H9 (cell line): ENCODE data around the gene MS4A18. TPM values are rescaled to one million over a fixed set of nuclear protein-coding genes. Genes with fewer than 3 reads are reported as not detected.

Experiments used
- DNase-seq: peaks from one replicate; pipeline ENCODE4 v3.0.0-alpha.2; 2017
- H2AFZ ChIP-seq: one replicate; pipeline ENCODE4 v1.6.1; 2013; ENCODE audit warnings: mild to moderate bottlenecking, low read length, control low read depth, moderate library complexity
- H2AK5ac ChIP-seq: 2 replicates; pipeline ENCODE4 v1.6.1; 2013; ENCODE audit warnings: low read length, control low read depth, mixed read lengths; ENCODE audit not compliant: insufficient read length
- H2BK120ac ChIP-seq: one replicate; pipeline ENCODE4 v1.6.1; 2013; ENCODE audit warnings: low read depth, mild to moderate bottlenecking, low read length, control low read depth, inconsistent platforms; ENCODE audit not compliant: poor library complexity, severe bottlenecking
- H2BK12ac ChIP-seq: 2 replicates; pipeline ENCODE4 v1.6.1; 2013; ENCODE audit warnings: low read length, control low read depth, mixed read lengths, low read depth; ENCODE audit not compliant: insufficient read length
- H2BK15ac ChIP-seq: 2 replicates; pipeline ENCODE4 v1.6.1; 2013; ENCODE audit warnings: low read depth, low read length, control low read depth
- H2BK20ac ChIP-seq: one replicate; pipeline ENCODE4 v1.6.1; 2013; ENCODE audit warnings: low read depth, mild to moderate bottlenecking, low read length, control low read depth, inconsistent platforms; ENCODE audit not compliant: poor library complexity, severe bottlenecking
- H2BK5ac ChIP-seq: 2 replicates; pipeline ENCODE4 v1.6.1; 2013; ENCODE audit warnings: low read length, control low read depth, mixed read lengths; ENCODE audit not compliant: insufficient read length
- H3K14ac ChIP-seq: 2 replicates; pipeline ENCODE4 v1.6.1; 2013; ENCODE audit warnings: low read length, control low read depth; ENCODE audit not compliant: insufficient read depth
- H3K18ac ChIP-seq: 2 replicates; pipeline ENCODE4 v1.6.1; 2013; ENCODE audit warnings: low read depth, mild to moderate bottlenecking, mixed read lengths, low read length, control low read depth; ENCODE audit not compliant: insufficient read length
- H3K23ac ChIP-seq: 2 replicates; pipeline ENCODE4 v1.6.1; 2013; ENCODE audit warnings: low read length, control low read depth, mixed read lengths, low read depth; ENCODE audit not compliant: insufficient read length
- H3K23me2 ChIP-seq: 2 replicates; pipeline ENCODE4 v1.6.1; 2013; ENCODE audit warnings: low read depth, mild to moderate bottlenecking, mixed read lengths, low read length, control low read depth; ENCODE audit not compliant: insufficient read length, poor library complexity, severe bottlenecking
- H3K27ac ChIP-seq: 2 replicates; pipeline ENCODE4 v1.5.1; 2013; ENCODE audit warnings: low read length, control low read depth, mixed read lengths, low read depth; ENCODE audit not compliant: insufficient read length
- H3K27me3 ChIP-seq: 2 replicates; pipeline ENCODE4 v1.6.1; 2013; ENCODE audit warnings: low read length, control low read depth, inconsistent platforms; ENCODE audit not compliant: insufficient read depth
- H3K4ac ChIP-seq: 2 replicates; pipeline ENCODE4 v1.6.1; 2013; ENCODE audit warnings: low read depth, mild to moderate bottlenecking, control low read depth, inconsistent platforms, low read length, moderate library complexity
- H3K4me1 ChIP-seq: 2 replicates; pipeline ENCODE4 v1.6.1; 2013; ENCODE audit warnings: low read length, control low read depth, inconsistent platforms; ENCODE audit not compliant: insufficient read depth
- H3K4me2 ChIP-seq: 2 replicates; pipeline ENCODE4 v1.6.1; 2013; ENCODE audit warnings: low read length, control low read depth, mixed read lengths; ENCODE audit not compliant: insufficient read length, insufficient read depth
- H3K56ac ChIP-seq: 2 replicates; pipeline ENCODE4 v1.6.1; 2013; ENCODE audit warnings: low read depth, mild to moderate bottlenecking, mixed read lengths, low read length, control low read depth; ENCODE audit not compliant: insufficient read length
- H3K79me1 ChIP-seq: 2 replicates; pipeline ENCODE4 v1.6.1; 2013; ENCODE audit warnings: low read depth, mild to moderate bottlenecking, moderate library complexity, low read length, control low read depth, inconsistent platforms; ENCODE audit not compliant: insufficient read depth, poor library complexity, severe bottlenecking
- H3K79me2 ChIP-seq: 2 replicates; pipeline ENCODE4 v1.6.1; 2013; ENCODE audit warnings: low read length, control low read depth, inconsistent platforms; ENCODE audit not compliant: insufficient read depth
- H3K9ac ChIP-seq: 2 replicates; pipeline ENCODE4 v1.6.1; 2013; ENCODE audit warnings: low read length, control low read depth, mixed read lengths; ENCODE audit not compliant: insufficient read length; ENCODE audit errors: extremely low read depth
- H3K9me3 ChIP-seq: one replicate; pipeline ENCODE4 v1.6.1; 2013; ENCODE audit warnings: low read depth, low read length, inconsistent platforms; ENCODE audit not compliant: control insufficient read depth
- H3T11ph ChIP-seq: one replicate; pipeline ENCODE4 v1.6.1; 2013; ENCODE audit warnings: mild to moderate bottlenecking, low read length, control low read depth, inconsistent platforms
- H4K20me1 ChIP-seq: one replicate; pipeline ENCODE4 v1.6.1; 2013; ENCODE audit not compliant: control insufficient read depth, insufficient read length, insufficient read depth
- H4K5ac ChIP-seq: 2 replicates; pipeline ENCODE4 v1.6.1; 2013; ENCODE audit warnings: low read depth, mild to moderate bottlenecking, mixed read lengths, low read length, control low read depth; ENCODE audit not compliant: insufficient read length
- H4K8ac ChIP-seq: replicated peaks from 2 replicates; pipeline ENCODE4 v1.6.1; 2013; ENCODE audit warnings: low read length, control low read depth, mixed read lengths, low read depth; ENCODE audit not compliant: insufficient read length
- H4K91ac ChIP-seq: 2 replicates; pipeline ENCODE4 v1.6.1; 2013; ENCODE audit warnings: low read depth, mild to moderate bottlenecking, moderate library complexity, mixed read lengths, low read length, control low read depth; ENCODE audit not compliant: insufficient read length
- H3K27ac Mint-ChIP-seq, 3 experiments: 2 replicates in 2 of 3; 3 replicates in 1 of 3; pipeline ENCODE4 v1.8.0; 2020 to 2021; ENCODE audit warnings: mixed read lengths in 3 of 3, mild to moderate bottlenecking in 1 of 3, moderate library complexity in 1 of 3
- H3K27me3 Mint-ChIP-seq: 2 replicates; pipeline ENCODE4 v1.8.0; 2021; ENCODE audit warnings: low read depth, mild to moderate bottlenecking, moderate library complexity, mixed read lengths
- H3K36me3 Mint-ChIP-seq, 3 experiments: 2 replicates in 2 of 3; 3 replicates in 1 of 3; pipeline ENCODE4 v1.8.0; 2020 to 2021; ENCODE audit warnings: low read depth in 3 of 3, mixed read lengths in 3 of 3; ENCODE audit not compliant: insufficient read depth in 1 of 3
- H3K4me1 Mint-ChIP-seq, 2 experiments: 2 replicates each; pipeline ENCODE4 v1.8.0; 2020; ENCODE audit warnings: mixed read lengths in 2 of 2
- H3K4me3 Mint-ChIP-seq, 2 experiments: 2 replicates in 1 of 2; 3 replicates in 1 of 2; pipeline ENCODE4 v1.8.0; 2020 to 2021; ENCODE audit warnings: mild to moderate bottlenecking in 2 of 2, mixed read lengths in 2 of 2, moderate library complexity in 1 of 2
- H3K9me3 Mint-ChIP-seq, 2 experiments: 2 replicates in 1 of 2; 3 replicates in 1 of 2; pipeline ENCODE4 v1.8.0; 2020; ENCODE audit warnings: mild to moderate bottlenecking in 2 of 2, mixed read lengths in 2 of 2, moderate library complexity in 1 of 2
- CTCF ChIP-seq: fragments of 200-600 bp; sonication (generic); conservative IDR thresholded peaks from 3 replicates; pipeline ENCODE4 v1.8.0; 2021; ENCODE audit warnings: antibody characterized with exemption, mild to moderate bottlenecking
- WGBS: extraction: QIAGEN DNeasy Blood & Tissue Kit; methylation state at CpG from one replicate; pipeline ENCODE4 v1.1.7; 2013; ENCODE audit warnings: missing lambda C conversion rate, low lambda C conversion rate, mixed read lengths; ENCODE audit not compliant: insufficient read length; ENCODE audit errors: extremely low coverage; 5-methylcytosine and 5-hydroxymethylcytosine counted together
- total RNA-seq: library from RNA; stranded (reverse); gene quantifications from 2 replicates; pipeline ENCODE4 v1.2.1, GENCODE V29; 2021

Gene MS4A18
- total RNA-seq, 1 experiment from 2014 or later, result not detected

- Mint-ChIP-seq H3K4me3 (no peak overlapping the region), H3K4me1 (no peaks in the 10 kb centered on the region), H3K36me3 (no peaks in the 10 kb centered on the region), H3K27ac (no peak overlapping the region), H3K27me3 (no peaks in the 10 kb centered on the region), H3K9me3 (no peaks in the 10 kb centered on the region)
- no CpG with 5 or more reads among the region's 5 CpGs for WGBS
- Histone ChIP-seq H3K4ac (no peak overlapping the region), H3K23ac (no peak overlapping the region), H3K23me2 (no peaks in the 10 kb centered on the region), H3K27ac (no peak overlapping the region), H2AFZ (no peak overlapping the region), H4K8ac (no peak overlapping the region), H3K18ac (no peak overlapping the region), H2BK20ac (no peak overlapping the region), H3K9me3 (no peaks in the 10 kb centered on the region), H3T11ph (no peak overlapping the region), H2BK5ac (no peak overlapping the region), H3K4me2 (no peak overlapping the region), H4K20me1 (no peaks in the 10 kb centered on the region), H3K9ac (no peak overlapping the region), H3K4me1 (no peaks in the 10 kb centered on the region), H4K5ac (no peak overlapping the region), H2BK15ac (no peak overlapping the region), H3K27me3 (no peaks in the 10 kb centered on the region), H3K79me2 (no peaks in the 10 kb centered on the region), H4K91ac (no peak overlapping the region), H3K56ac (no peak overlapping the region), H3K14ac (no peak overlapping the region), H3K79me1 (no peaks in the 10 kb centered on the region), H2BK120ac (no peak overlapping the region), H2BK12ac (no peak overlapping the region), H2AK5ac (no peak overlapping the region)
- no peak for DNase-seq
- TF ChIP-seq CTCF, result no peak
These were observed 17.6 kb upstream of the MS4A18 start for GRCh38 chr11:60706931-60707330.
